Forelimb muscle (tissue), 1 donor: ENCODE data around the gene DSC1. TPM values are rescaled to one million over a fixed set of nuclear protein-coding genes. Genes with fewer than 3 reads are reported as not detected.
"Not testable (repeated sequence)": the region's sequence is repeated elsewhere in the genome, so short reads cannot be mapped to it uniquely, and the experiment has no call there.

Experiments used
- DNase-seq: peaks from one replicate; pipeline ENCODE4 v3.0.0-alpha.2; 2013; ENCODE audit warnings: low read depth
- polyA plus RNA-seq: library from polyadenylated mRNA; unstranded; fragments of 120-200 nt; gene quantifications from one replicate; pipeline ENCODE4 v1.2.1, GENCODE V29; 2013; ENCODE audit not compliant: insufficient read length

The DSC1 gene
- polyA plus RNA-seq, 1 donor, result not detected

GRCh38 chr18:31171144-31171839, 8.6 kb upstream of the DSC1 start:
- no peak for DNase-seq

- no peak for DNase-seq
Observed at GRCh38 chr18:31170335-31170734, 7.7 kb upstream of the DSC1 start.

- no peak for DNase-seq
Observed at GRCh38 chr18:31162419-31162793, 250 bp downstream of the DSC1 start.

GRCh38 chr18:31161757-31162418, 768 bp downstream of the DSC1 start:
- DNase-seq, result no peak

GRCh38 chr18:31156821-31157763, 5.6 kb downstream of the DSC1 start:
- DNase-seq, result no peak

- no peak for DNase-seq
Observed at GRCh38 chr18:31155498-31155897, 7.2 kb downstream of the DSC1 start.

DNA sequence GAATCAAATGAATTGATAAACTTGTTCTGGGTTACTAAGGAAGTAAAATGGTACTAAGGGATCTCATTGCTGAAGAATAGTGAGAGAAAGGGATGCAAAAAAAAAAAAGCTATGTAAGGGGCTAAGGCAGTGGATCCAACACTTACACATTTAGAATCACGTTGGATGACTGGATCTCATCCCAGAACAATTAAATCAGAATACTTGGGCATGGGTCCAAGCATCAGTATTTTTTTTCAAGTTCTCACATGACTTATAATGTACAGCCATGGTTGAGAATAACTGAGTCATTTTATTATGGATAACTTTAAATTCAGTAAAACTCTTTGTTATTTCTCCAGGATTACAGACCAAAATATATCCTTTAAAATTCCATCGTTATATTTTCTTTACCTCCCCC, 8.5 kb downstream of the DSC1 start:
- no peak for DNase-seq

GRCh38 chr18:31149351-31149750, 13.3 kb downstream of the DSC1 start:
- no peak for DNase-seq

- no peak for DNase-seq
Observed at GRCh38 chr18:31148600-31148999, 14.1 kb downstream of the DSC1 start.

DNA sequence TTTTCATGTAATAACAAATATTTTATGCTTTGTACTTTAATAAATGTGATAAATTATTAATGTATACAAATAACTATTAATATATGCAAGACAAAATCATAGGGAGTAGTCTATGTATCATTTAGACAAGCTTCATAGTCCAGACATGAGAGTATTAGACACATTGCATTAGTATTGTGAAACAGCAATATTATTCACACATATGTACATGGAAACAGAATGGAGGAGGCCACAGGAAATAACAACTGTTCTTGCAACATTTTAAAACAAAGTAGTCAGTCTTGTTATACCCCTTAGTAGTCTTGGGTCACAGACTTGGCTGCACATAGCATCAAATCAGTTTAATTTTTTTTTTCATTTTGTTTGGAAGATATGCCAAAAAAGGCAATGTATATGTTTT, 15.8 kb downstream of the DSC1 start:
- DNase-seq, result no peak

DNA sequence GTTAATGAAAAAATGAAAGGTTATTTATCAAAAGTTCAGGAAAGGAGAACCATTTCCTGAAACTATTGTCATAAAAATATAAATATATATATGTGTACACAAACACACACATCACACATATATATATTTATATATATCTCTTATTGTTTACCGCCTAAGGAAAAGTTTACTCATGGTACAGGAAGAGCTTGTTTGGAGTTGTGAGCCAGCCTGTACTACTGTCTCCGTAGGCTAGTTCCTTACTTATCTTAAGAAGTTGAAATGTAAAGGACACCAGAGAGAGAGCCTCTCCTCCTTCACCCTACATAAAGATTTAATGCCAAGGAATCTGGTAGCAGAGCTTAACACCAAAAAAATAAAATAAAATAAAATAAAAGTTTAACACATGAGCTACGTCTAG, 19.6 kb downstream of the DSC1 start:
- DNase-seq, result no peak

GRCh38 chr18:31138709-31139108, 23.9 kb downstream of the DSC1 start:
- DNase-seq, result no peak

DNA sequence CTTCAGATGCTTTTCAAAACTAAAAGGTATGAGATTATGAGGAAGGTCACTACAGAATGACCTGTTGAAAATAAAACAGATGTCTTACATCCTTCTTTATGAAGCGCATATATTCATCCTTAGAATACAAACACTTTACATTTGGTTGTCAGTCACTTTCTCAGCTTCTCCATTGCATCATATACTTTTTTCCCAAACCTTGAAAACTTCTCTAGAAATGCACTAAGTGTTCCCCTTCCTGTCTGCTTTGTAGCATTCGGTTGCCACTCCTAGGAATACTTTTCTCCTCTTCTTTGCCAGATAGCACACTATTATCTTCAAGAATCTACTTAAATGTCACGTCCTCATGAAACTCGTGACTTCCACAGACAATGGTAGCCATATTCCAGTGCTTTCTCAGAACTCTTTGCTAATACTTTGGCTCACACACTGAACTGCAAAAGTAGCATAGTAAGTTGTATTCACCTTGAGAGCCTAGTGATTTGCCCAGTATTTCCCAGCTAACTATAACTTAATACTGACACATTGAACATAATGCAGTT, 27.6 kb downstream of the DSC1 start:
- DNase-seq, result no peak

- DNase-seq, result no peak
Observed at GRCh38 chr18:31129398-31130115, 33.1 kb downstream of the DSC1 start.

GRCh38 chr18:31125878-31126277, 36.8 kb downstream of the DSC1 start:
- DNase-seq, result no peak

- not testable (repeated sequence) for DNase-seq
Observed at GRCh38 chr18:31123125-31123524, 39.5 kb downstream of the DSC1 start.

GRCh38 chr18:31120594-31120993, 42.1 kb downstream of the DSC1 start:
- no peak for DNase-seq

DNA sequence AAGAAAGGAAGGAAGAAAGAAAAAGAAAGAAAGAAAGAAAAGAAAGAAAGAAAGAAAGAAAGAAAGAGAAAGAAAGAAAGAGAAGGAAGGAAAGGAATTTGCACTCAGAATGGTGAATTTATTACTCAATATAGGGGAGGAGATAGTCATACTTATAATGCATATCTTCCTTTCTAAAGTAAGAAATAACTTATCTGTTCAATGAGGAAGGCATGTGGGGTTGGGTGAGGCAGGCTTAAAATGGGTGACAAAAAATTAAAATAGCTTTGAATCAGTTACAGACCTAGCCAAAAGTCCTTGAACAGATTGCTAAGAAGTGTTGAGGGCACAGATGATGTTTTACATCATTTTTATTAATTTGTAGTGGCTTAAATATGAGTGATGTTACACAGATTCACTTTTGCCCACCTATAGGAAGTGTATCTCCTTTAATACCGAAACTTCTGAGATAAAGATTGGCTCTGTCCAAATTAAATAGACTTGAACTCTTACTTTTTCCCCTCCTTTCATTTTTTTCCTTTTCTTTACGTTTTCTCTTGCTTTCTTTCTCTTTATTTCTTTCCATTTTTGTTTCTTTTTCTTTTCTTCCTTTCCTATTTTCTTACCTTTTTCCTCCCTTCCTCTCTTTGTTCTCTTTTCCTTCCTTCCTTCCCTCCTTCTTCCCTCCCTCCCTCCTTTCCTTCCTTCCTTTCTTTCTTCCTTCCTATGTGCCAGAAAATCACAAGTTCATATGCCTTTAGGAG, 45.6 kb downstream of the DSC1 start:
- DNase-seq, result no peak

DNA sequence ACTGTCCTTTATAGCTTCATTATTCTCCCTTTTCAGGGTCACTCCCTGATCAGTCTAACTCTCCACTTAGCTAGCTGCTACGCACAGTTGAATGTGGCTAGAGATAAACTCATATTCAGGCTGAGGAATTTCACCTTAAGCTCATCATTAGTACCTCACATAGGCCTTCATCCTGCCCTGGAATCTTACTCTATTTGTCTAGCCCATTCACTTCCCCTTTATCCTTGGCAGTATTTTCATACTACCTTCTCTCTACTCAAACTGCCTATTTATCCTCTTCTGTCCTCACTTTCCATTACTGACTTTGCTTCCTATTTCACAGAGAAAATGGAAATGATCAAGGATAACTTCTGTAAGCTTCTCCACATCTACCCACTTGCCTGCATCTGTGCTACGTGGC, 49.9 kb downstream of the DSC1 start:
- DNase-seq, result no peak

GRCh38 chr18:31105733-31106132, 56.9 kb downstream of the DSC1 start:
- no peak for DNase-seq

DNA sequence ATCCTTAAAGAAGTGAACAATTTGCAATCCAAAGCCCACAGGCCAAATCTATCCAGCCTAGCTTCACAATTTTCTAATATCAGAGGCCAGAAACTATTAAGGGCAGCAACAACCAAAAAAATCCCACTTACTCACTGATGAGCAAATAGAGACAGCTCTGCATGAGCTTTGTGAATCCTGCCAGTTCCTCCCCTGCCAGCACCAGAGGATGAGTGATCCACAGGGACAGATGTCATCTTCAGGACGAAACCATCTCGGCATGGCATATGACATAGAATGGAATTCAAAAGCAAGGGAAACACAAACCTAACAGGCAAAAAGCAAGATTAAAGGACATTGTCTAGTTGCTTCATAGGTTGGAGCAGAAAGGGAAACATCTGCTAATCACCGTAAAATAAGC, 58.2 kb downstream of the DSC1 start:
- DNase-seq, result no peak
